ENCODE data around the gene TINAG.
A peak's percentile ranks its signal among the peaks of the same experiment; 100 is the strongest.
"Not testable (repeated sequence)": the region's sequence is repeated elsewhere in the genome, so short reads cannot be mapped to it uniquely, and the experiment has no call there.

TINAG gene

DNA sequence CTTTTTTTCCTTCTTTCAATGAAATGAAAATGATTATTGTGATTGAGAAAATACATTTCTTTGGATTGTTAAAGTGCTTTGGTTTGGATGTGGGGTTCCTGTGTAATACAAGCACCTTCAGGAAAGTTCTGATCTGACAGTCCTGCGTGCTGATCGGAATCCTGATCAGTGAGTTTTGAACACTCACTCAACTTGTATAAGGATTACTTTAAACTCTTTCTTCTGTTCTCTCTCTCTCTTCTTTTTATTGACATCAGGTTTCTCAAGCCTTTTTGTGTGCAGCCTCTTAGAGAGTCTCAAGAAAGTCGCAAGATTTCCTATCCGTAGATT, 710 bp downstream of the TINAG start:
- no peak for DNase-seq (ENCODE audit: low spot score)

- DNase-seq (ENCODE audit: low spot score): no peak
Measured at GRCh38 chr6:54310377-54311152, 2.3 kb downstream of the TINAG start.

GRCh38 chr6:54315656-54316055, 7.4 kb downstream of the TINAG start:
- DNase-seq (ENCODE audit: low spot score): no peak

- no peak for DNase-seq (ENCODE audit: low spot score)
Measured at GRCh38 chr6:54320871-54321270, 12.6 kb downstream of the TINAG start.

DNA sequence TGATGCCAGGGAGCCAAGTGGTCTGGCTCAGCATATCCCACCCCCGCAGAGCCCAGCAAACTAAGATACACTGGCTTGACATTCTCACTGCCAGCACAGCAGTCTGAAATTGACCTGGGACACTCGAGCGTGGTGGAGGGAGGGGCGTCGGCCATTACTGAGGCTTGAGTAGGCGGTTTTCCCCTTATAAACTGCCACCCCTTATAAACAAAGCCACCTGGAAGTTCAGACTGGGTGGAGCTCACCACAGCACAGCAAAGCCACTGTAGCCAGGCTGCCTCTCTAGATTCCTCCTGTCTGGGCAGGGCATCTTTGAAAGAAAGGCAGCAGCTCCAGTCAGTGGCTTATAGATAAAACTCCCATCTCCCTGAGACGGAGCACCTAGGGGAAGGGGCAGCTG, 19.4 kb downstream of the TINAG start:
- DNase-seq (ENCODE audit: low spot score): no peak

- not testable (repeated sequence) for DNase-seq (ENCODE audit: low spot score)
Measured at GRCh38 chr6:54331571-54331970, 23.3 kb downstream of the TINAG start.

- peak; percentile 40 for DNase-seq (ENCODE audit: low spot score)
Measured at GRCh38 chr6:54335871-54336270, 27.6 kb downstream of the TINAG start.

- DNase-seq (ENCODE audit: low spot score): no peak
Measured at GRCh38 chr6:54353975-54354374, 45.7 kb downstream of the TINAG start.

GRCh38 chr6:54354608-54355007, 46.4 kb downstream of the TINAG start:
- no peak for DNase-seq (ENCODE audit: low spot score)

DNA sequence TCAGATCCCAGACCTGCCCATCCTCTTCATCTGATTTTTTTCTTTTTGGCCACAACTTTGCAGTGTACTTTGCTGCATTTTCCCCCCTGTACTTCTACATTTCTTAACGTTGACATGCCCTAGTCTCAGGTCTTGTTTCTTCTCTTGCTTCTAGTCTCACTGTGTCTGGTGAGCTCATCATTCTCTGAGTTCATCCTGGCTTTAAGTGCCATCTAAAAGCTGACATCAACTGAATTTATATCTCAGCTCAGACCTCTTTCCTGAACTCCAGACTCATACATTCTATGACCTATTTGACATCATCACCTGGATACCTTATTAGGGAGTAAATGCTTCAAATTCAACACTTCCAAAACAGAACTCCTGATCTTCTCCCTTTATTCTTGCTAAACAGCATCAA, 48.9 kb downstream of the TINAG start:
- DNase-seq (ENCODE audit: low spot score): no peak

- DNase-seq (ENCODE audit: low spot score): no peak
Measured at GRCh38 chr6:54361188-54361587, 52.9 kb downstream of the TINAG start.

GRCh38 chr6:54361734-54362133, 53.5 kb downstream of the TINAG start:
- DNase-seq (ENCODE audit: low spot score): no peak

DNA sequence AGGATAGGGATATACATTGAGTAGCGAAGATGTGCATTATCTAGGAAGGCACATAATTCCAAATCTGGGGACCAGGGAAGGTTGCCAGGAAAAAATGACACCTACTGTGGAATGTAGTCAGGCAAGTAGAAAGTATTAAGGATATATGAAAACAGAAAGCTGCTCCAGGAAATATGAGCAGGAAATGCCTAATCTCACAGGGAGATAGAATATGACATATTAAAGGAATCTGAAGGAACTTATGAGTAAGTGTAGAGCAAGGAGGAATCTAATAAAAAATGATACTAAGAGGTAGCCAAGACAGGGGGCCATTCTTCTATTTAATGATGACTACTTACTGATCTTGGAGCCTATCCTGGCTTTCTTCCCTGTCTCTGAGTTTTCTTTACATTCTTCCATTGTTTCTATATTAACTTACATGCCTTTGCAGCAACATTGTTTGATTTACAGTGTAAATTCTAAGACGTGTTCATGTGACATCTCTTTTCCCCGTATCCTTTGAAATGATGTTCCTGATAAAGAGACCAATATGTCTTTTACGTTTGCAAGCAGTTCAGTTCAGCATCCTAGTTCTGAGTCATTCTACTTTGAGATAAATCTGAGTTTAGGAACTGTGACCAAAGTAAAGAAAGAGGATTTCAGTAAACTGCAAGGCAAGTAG, 58.6 kb downstream of the TINAG start:
- no peak for DNase-seq (ENCODE audit: low spot score)

GRCh38 chr6:54377776-54378175, 69.5 kb downstream of the TINAG start:
- no peak for DNase-seq (ENCODE audit: low spot score)

- no peak for DNase-seq (ENCODE audit: low spot score)
Measured at GRCh38 chr6:54386295-54386694, 78.1 kb downstream of the TINAG start.

DNA sequence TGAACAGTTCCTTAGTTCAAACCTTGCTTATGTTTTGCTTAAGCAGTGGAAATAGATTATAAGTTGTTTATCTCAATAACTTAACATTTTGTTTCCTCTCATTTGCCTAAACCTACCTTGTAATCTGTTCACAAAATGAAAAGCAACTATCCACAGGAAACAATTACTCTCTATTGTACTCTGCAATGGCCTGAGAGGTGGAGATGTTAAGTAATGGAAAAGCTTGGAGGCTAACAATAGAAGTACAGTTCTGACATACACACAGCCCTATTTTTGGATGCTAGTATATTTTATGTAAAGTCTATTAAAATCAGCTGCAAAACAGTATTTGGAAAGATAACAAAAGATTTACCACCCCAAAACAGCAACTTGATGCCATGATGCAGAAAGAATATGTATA, 82.1 kb downstream of the TINAG start:
- no peak for DNase-seq (ENCODE audit: low spot score)

GRCh38 chr6:54391577-54391976, 83.3 kb downstream of the TINAG start:
- DNase-seq (ENCODE audit: low spot score): no peak

GRCh38 chr6:54403096-54403495, 94.9 kb downstream of the TINAG start:
- no peak for DNase-seq (ENCODE audit: low spot score)

DNA sequence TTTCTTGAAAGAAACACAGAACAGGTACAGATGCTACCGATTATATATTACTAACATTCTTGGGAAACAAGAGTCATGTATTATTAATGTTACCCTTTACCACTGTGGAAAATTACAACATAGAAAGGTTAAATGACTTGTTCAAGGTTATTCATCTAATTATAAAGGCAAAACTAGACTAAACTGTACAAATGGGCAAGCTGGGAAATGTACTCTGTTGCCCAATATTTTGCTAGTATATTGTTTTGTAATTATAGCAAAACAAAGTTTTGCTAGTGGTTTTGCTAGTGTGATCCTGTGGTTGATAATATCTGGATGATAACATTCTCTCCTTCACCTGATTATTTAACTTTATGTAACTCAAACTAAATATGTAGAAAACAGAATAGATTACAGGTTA, 96.5 kb downstream of the TINAG start:
- DNase-seq (ENCODE audit: low spot score): no peak

GRCh38 chr6:54411767-54412166, 103.5 kb downstream of the TINAG start:
- no peak for DNase-seq (ENCODE audit: low spot score)

GRCh38 chr6:54415517-54415916, 107.3 kb downstream of the TINAG start:
- no peak for DNase-seq (ENCODE audit: low spot score)

GRCh38 chr6:54419885-54420284, 111.6 kb downstream of the TINAG start:
- peak; percentile 19 for DNase-seq (ENCODE audit: low spot score)

GRCh38 chr6:54426995-54427394, 118.8 kb downstream of the TINAG start:
- no peak for DNase-seq (ENCODE audit: low spot score)

DNA sequence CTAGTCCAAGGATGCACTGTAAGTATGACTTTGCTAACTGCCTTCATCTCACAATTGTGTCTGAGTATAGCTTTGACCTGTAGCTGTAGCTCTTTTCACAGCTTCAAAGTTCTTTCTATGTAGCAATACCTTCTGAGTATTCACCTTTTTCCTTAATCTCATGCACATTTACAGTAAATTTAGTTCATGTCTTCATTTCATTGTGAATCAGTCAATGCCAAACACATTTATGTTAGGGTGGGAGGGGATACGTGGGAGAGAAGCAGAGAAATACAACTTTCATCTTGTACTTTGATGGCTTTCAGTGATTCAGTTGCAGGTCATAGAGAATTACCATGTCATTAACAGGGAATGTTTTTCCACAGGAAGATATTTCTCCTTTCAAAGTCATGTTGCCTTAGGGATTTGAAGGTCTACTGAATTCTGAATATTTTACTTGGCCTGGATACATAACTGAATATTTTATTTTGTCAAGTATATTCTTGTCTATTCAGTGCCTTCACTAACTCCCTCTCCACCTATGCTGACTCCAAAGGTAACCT, 119.2 kb downstream of the TINAG start:
- no peak for DNase-seq (ENCODE audit: low spot score)
